PFSK-1 (cell line): Measurements from ENCODE around the gene RPP14.

Source experiments
- FOXP2 ChIP-seq: optimal IDR thresholded peaks from 2 replicates; pipeline ENCODE3; 2011; ENCODE audit warnings: borderline replicate concordance, control low read depth, inconsistent platforms; ENCODE audit not compliant: insufficient read depth; ENCODE audit errors: extremely low read length, extremely low read depth
- POLR2AphosphoS5 ChIP-seq: IDR thresholded peaks from 2 replicates; pipeline ENCODE4 v1.6.1; 2012; ENCODE audit warnings: low read depth, mild to moderate bottlenecking, control low read depth, low read length, moderate library complexity
- REST ChIP-seq, 2 experiments: IDR thresholded peaks; 2 replicates each; pipeline versions ENCODE4 v1.6.1 to v1.8.0; 2011 to 2012; ENCODE audit warnings: low read depth in 2 of 2, low read length in 2 of 2, control low read depth in 1 of 2, inconsistent platforms in 1 of 2, mild to moderate bottlenecking in 1 of 2, moderate library complexity in 1 of 2; ENCODE audit not compliant: insufficient read depth in 1 of 2
- SIN3A ChIP-seq: IDR thresholded peaks from 2 replicates; pipeline ENCODE4 v1.6.1; 2012; ENCODE audit warnings: mild to moderate bottlenecking, low read length, moderate library complexity, borderline replicate concordance; ENCODE audit not compliant: insufficient read depth
- TAF1 ChIP-seq: IDR thresholded peaks from 2 replicates; pipeline ENCODE4 v1.6.1; 2012; ENCODE audit warnings: low read length, control low read depth, borderline replicate concordance; ENCODE audit not compliant: insufficient read depth

DNA sequence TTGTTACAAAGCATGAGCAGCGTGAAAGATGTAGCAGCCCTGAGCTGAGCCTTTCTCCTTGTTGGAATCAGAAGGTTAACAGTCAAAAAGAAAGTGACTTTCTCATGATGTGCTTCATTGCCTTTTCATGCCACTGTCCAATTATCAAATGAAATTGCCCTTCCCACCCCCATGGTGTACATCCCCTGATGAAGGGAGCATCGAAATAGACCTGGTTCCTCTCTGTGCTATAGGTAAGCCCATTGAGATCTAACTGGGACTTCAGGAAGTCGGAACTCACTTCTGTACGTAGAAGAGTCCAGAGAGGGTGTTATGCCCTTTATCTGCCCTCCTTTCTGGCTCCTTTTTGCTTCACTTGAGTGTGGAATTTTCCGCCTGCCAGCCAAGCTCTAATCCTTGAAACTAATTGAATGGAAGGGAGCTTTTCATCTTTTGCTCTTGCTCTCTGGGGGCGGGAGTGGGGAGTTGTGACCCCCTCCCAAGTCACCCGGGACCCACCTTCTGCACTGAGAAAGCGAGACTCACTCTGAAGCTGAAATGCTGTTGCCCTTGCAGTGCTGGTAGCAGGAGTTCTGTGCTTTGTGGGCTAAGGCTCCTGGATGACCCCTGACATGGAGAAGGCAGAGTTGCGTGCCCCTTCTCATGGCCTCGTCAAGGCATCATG lies 47.5 kb upstream of the RPP14 start:
- no peak for TF ChIP-seq REST (IDR thresholded peaks at IDR 0.05; ENCODE audit: insufficient read depth in 1 of 2, low read depth in 2 of 2, low read length in 2 of 2)
- no peak for TF ChIP-seq POLR2AphosphoS5
- TF ChIP-seq FOXP2, result no peak
- no peak for TF ChIP-seq TAF1
- TF ChIP-seq SIN3A, result no peak
